GM12891 (cell line): ENCODE measurements around the gene C4orf36.
A peak's percentile ranks its signal among the peaks of the same experiment; 100 is the strongest.

Source experiments
- DNase-seq: peaks from one replicate; pipeline ENCODE4 v3.0.0; 2011; ENCODE audit warnings: low spot score; ENCODE audit not compliant: insufficient read length
- FAIRE-seq: peaks from 2 replicates; lab custom pipeline; 2011; peaks lifted over from hg19 to GRCh38; lab: Jason Lieb, UNC
- PAX5 ChIP-seq: IDR thresholded peaks from 2 replicates; pipeline ENCODE4 v1.6.1; 2011; ENCODE audit warnings: low read length, moderate library complexity, mild to moderate bottlenecking; ENCODE audit not compliant: insufficient read depth, severe bottlenecking
- POLR2A ChIP-seq: IDR thresholded peaks from 2 replicates; pipeline ENCODE4 v1.6.1; 2011; ENCODE audit warnings: low read depth, low read length, control low read depth
- POLR2AphosphoS5 ChIP-seq: IDR thresholded peaks from 2 replicates; pipeline ENCODE4 v1.6.1; 2011; ENCODE audit warnings: low read depth, low read length, control low read depth
- POU2F2 ChIP-seq: IDR thresholded peaks from 2 replicates; pipeline ENCODE4 v1.6.1; 2011; ENCODE audit warnings: low read depth, mild to moderate bottlenecking, control low read depth, low read length, moderate library complexity
- SPI1 ChIP-seq: IDR thresholded peaks from 2 replicates; pipeline ENCODE4 v1.6.1; 2011; ENCODE audit warnings: low read depth, low read length, control low read depth
- TAF1 ChIP-seq: IDR thresholded peaks from 2 replicates; pipeline ENCODE4 v1.6.1; 2011; ENCODE audit warnings: low read depth, low read length, control low read depth

Gene C4orf36

GRCh38 chr4:86934147-86934770 lies 42.0 kb upstream of the C4orf36 start:
- FAIRE-seq, result peak; percentile 20
- DNase-seq, result no peak
- TF ChIP-seq POLR2AphosphoS5, result no peak
- TF ChIP-seq POLR2A, result no peak
- TF ChIP-seq SPI1, result no peak
- no peak for TF ChIP-seq POU2F2
- no peak for TF ChIP-seq PAX5

- TF ChIP-seq POLR2A, result no peak
- TF ChIP-seq SPI1, result peak; percentile 84
- DNase-seq, result no peak
- FAIRE-seq, result peak; percentile 74
Observed at GRCh38 chr4:86928400-86929255, 36.4 kb upstream of the C4orf36 start.

GRCh38 chr4:86927843-86928395 lies 35.7 kb upstream of the C4orf36 start:
- DNase-seq, result no peak
- no peak for FAIRE-seq
- TF ChIP-seq POU2F2 (no peak), POLR2AphosphoS5 (no peak), POLR2A (no peak), SPI1 (no peak), PAX5 (no peak), TAF1 (no peak)

GRCh38 chr4:86926435-86927086 lies 34.3 kb upstream of the C4orf36 start:
- DNase-seq, result no peak
- FAIRE-seq, result no peak
- TF ChIP-seq PAX5 (no peak), POU2F2 (no peak), POLR2A (no peak), SPI1 (no peak), POLR2AphosphoS5 (no peak), TAF1 (no peak)

GRCh38 chr4:86924811-86925210 lies 32.6 kb upstream of the C4orf36 start:
- DNase-seq, result no peak
- no peak for FAIRE-seq
- TF ChIP-seq POU2F2, result no peak
- no peak for TF ChIP-seq POLR2AphosphoS5
- TF ChIP-seq SPI1, result no peak
- no peak for TF ChIP-seq PAX5
- no peak for TF ChIP-seq POLR2A
- no peak for TF ChIP-seq TAF1

GRCh38 chr4:86921608-86922252 lies 29.5 kb upstream of the C4orf36 start:
- no peak for TF ChIP-seq PAX5
- TF ChIP-seq POLR2AphosphoS5, result no peak
- no peak for TF ChIP-seq SPI1
- TF ChIP-seq TAF1, result no peak
- no peak for TF ChIP-seq POLR2A
- TF ChIP-seq POU2F2, result no peak
- FAIRE-seq, result no peak

GRCh38 chr4:86919561-86920223 lies 27.5 kb upstream of the C4orf36 start:
- FAIRE-seq, result no peak
- TF ChIP-seq POLR2A (no peak), PAX5 (no peak), SPI1 (no peak), POLR2AphosphoS5 (no peak), TAF1 (no peak), POU2F2 (no peak)
- DNase-seq, result no peak

More at GRCh38 chr4:86921608-86922252, 29.5 kb upstream of the C4orf36 start:
- DNase-seq, result no peak

- TF ChIP-seq SPI1 (no peak), POLR2AphosphoS5 (no peak), POLR2A (no peak)
- FAIRE-seq (peak; percentile 23), DNase-seq (no peak)
Observed at GRCh38 chr4:86918539-86919072, 26.4 kb upstream of the C4orf36 start.
